DOHH2 (cell line): ENCODE results near the gene SLC39A12.
"Not testable (repeated sequence)": the region's sequence is repeated elsewhere in the genome, so short reads cannot be mapped to it uniquely, and the experiment has no call there.

Source experiments
- H3F3A ChIP-seq: fragments of 200-600 bp; sonication (generic), shearing (Covaris generic); 2 replicates; pipeline ENCODE4 v1.6.0; 2016; ENCODE audit warnings: antibody characterized with exemption, mild to moderate bottlenecking; ENCODE audit not compliant: control insufficient read depth, insufficient read depth
- H3K27ac ChIP-seq: fragments of 200-600 bp; sonication (generic); 2 replicates; pipeline ENCODE4 v1.5.1; 2014; ENCODE audit warnings: low read depth, mild to moderate bottlenecking, low read length, moderate library complexity
- H3K27me3 ChIP-seq: fragments of 200-600 bp; sonication (generic); 2 replicates; pipeline ENCODE4 v1.6.1; 2014; ENCODE audit warnings: mild to moderate bottlenecking, low read length, mixed read lengths; ENCODE audit not compliant: control insufficient read depth
- H3K36me3 ChIP-seq: fragments of 200-600 bp; sonication (generic); 2 replicates; pipeline ENCODE4 v1.6.1; 2014; ENCODE audit warnings: mild to moderate bottlenecking, low read length, moderate library complexity, mixed read lengths; ENCODE audit not compliant: control insufficient read depth
- H3K4me1 ChIP-seq: fragments of 200-600 bp; sonication (generic); 2 replicates; pipeline ENCODE4 v1.6.1; 2014; ENCODE audit warnings: mild to moderate bottlenecking, low read length, mixed read lengths; ENCODE audit not compliant: control insufficient read depth
- H3K4me2 ChIP-seq: fragments of 200-600 bp; sonication (generic); 2 replicates; pipeline ENCODE4 v1.6.0; 2014; ENCODE audit warnings: mild to moderate bottlenecking, low read length, moderate library complexity
- H3K4me3 ChIP-seq: fragments of 200-600 bp; sonication (generic); 2 replicates; pipeline ENCODE4 v1.5.1; 2014; ENCODE audit warnings: mild to moderate bottlenecking, low read length, mixed read lengths
- H3K79me2 ChIP-seq: fragments of 200-600 bp; sonication (generic); 2 replicates; pipeline ENCODE4 v1.6.1; 2014; ENCODE audit warnings: mild to moderate bottlenecking, low read length, mixed read lengths; ENCODE audit not compliant: control insufficient read depth
- H3K9me2 ChIP-seq: fragments of 200-600 bp; sonication (generic); replicated peaks from 2 replicates; pipeline ENCODE4 v1.6.1; 2014; ENCODE audit warnings: mild to moderate bottlenecking, low read length, mixed read lengths; ENCODE audit not compliant: control insufficient read depth
- H3K9me3 ChIP-seq: fragments of 200-600 bp; sonication (generic); 2 replicates; pipeline ENCODE4 v1.6.1; 2014; ENCODE audit warnings: antibody characterized with exemption, low read length, mixed read lengths; ENCODE audit not compliant: control insufficient read depth, insufficient read depth
- H4K20me1 ChIP-seq: fragments of 200-600 bp; sonication (generic); 2 replicates; pipeline ENCODE4 v1.6.0; 2014; ENCODE audit warnings: low read depth, mild to moderate bottlenecking, antibody characterized with exemption, low read length, moderate library complexity; ENCODE audit not compliant: control insufficient read depth, insufficient read depth
- CTCF ChIP-seq: fragments of 200-600 bp; sonication (generic); IDR thresholded peaks from one replicate; pipeline ENCODE4 v1.5.1; 2014; ENCODE audit warnings: antibody characterized with exemption, mild to moderate bottlenecking, low read depth, low read length; ENCODE audit not compliant: poor library complexity, severe bottlenecking
- EZH2phosphoT487 ChIP-seq: fragments of 200-600 bp; sonication (generic); IDR thresholded peaks from 2 replicates; pipeline ENCODE4 v1.6.1; 2017; ENCODE audit warnings: borderline replicate concordance, mild to moderate bottlenecking, antibody characterized with exemption, low read length, moderate library complexity, mixed read lengths

The SLC39A12 gene

GRCh38 chr10:17943033-17943745, 8.5 kb upstream of the SLC39A12 start:
- TF ChIP-seq CTCF: no peak
- no peak for TF ChIP-seq EZH2phosphoT487
- no peaks in the 10 kb centered on the region for H4K20me1 ChIP-seq

GRCh38 chr10:17950269-17950668, 1.4 kb upstream of the SLC39A12 start:
- H3K4me1 ChIP-seq, H3K36me3 ChIP-seq, H3K79me2 ChIP-seq, H3K4me2 ChIP-seq, H3F3A ChIP-seq, H4K20me1 ChIP-seq, H3K9me2 ChIP-seq, H3K9me3 ChIP-seq, H3K27ac ChIP-seq, H3K27me3 ChIP-seq, H3K4me3 ChIP-seq: not testable (repeated sequence)

More at GRCh38 chr10:17943033-17943745, 8.5 kb upstream of the SLC39A12 start:
- Histone ChIP-seq H3K4me3 (no peak overlapping the region), H3K4me2 (no peak overlapping the region), H3K36me3 (no peaks in the 10 kb centered on the region), H3K9me2 (no peaks in the 10 kb centered on the region; the same call in 1 of the 2 replicates), H3K27ac (no peak overlapping the region), H3K27me3 (no peaks in the 10 kb centered on the region), H3K9me3 (no peaks in the 10 kb centered on the region), H3K4me1 (peaks cover 6% of the 10 kb centered on the region; the same call in 1 of the 2 replicates), H3F3A (no peaks in the 10 kb centered on the region), H3K79me2 (no peaks in the 10 kb centered on the region)

- Histone ChIP-seq H3K36me3 (no peaks in the 10 kb centered on the region), H3K9me2 (no peaks in the 10 kb centered on the region; the same call in 1 of the 2 replicates), H3F3A (no peaks in the 10 kb centered on the region), H3K79me2 (no peaks in the 10 kb centered on the region), H3K4me2 (no peak overlapping the region), H3K4me3 (no peak overlapping the region), H4K20me1 (no peaks in the 10 kb centered on the region), H3K9me3 (no peaks in the 10 kb centered on the region), H3K4me1 (no peaks in the 10 kb centered on the region), H3K27me3 (no peaks in the 10 kb centered on the region), H3K27ac (no peak overlapping the region)
- TF ChIP-seq CTCF (no peak), EZH2phosphoT487 (no peak)
Measured at GRCh38 chr10:17950726-17951125, 992 bp upstream of the SLC39A12 start.

- H3K9me2 ChIP-seq, H3K4me1 ChIP-seq, H3K36me3 ChIP-seq, H3K27ac ChIP-seq, H3K9me3 ChIP-seq, H3K4me3 ChIP-seq, H3K27me3 ChIP-seq, H3F3A ChIP-seq, H3K79me2 ChIP-seq, H3K4me2 ChIP-seq, H4K20me1 ChIP-seq: not testable (repeated sequence)
Measured at GRCh38 chr10:17954372-17954771, 2.7 kb downstream of the SLC39A12 start.
